GM23338 (cell line): ENCODE results near the gene LRRC4B. TPM values are rescaled to one million over a fixed set of nuclear protein-coding genes. Genes with fewer than 3 reads are reported as not detected.

ENCODE experiments used
- ATAC-seq: fragments of 200-7000 bp; cut with Tn5 transposase; 3 replicates; pipeline ENCODE4 v1.9.1; 2020
- DNase-seq: peaks from one replicate; pipeline ENCODE4 v3.0.0-alpha.2; 2015; ENCODE audit warnings: low spot score
- H2AFZ ChIP-seq: fragments of 200-600 bp; sonication (generic); 2 replicates; pipeline ENCODE4 v1.8.0; 2016; ENCODE audit warnings: antibody characterized with exemption, mild to moderate bottlenecking, moderate library complexity
- H3F3A ChIP-seq: fragments of 200-600 bp; sonication (generic); replicated peaks from 2 replicates; pipeline ENCODE4 v1.8.0; 2017; ENCODE audit warnings: antibody characterized with exemption, mixed run types, low read depth
- H3K27ac ChIP-seq: fragments of 200-600 bp; sonication (generic); 2 replicates; pipeline ENCODE4 v1.6.1; 2016; ENCODE audit warnings: low read depth
- H3K27me3 ChIP-seq: fragments of 200-600 bp; sonication (generic); 2 replicates; pipeline ENCODE4 v1.8.0; 2016; ENCODE audit warnings: mild to moderate bottlenecking, mixed run types, moderate library complexity; ENCODE audit not compliant: insufficient read depth
- H3K36me3 ChIP-seq: fragments of 200-600 bp; sonication (generic); 2 replicates; pipeline ENCODE4 v1.8.0; 2016; ENCODE audit warnings: mild to moderate bottlenecking; ENCODE audit not compliant: insufficient read depth
- H3K4me1 ChIP-seq: fragments of 200-600 bp; sonication (generic); 2 replicates; pipeline ENCODE4 v1.8.0; 2016; ENCODE audit warnings: mild to moderate bottlenecking, moderate library complexity; ENCODE audit not compliant: insufficient read depth
- H3K4me2 ChIP-seq: fragments of 200-600 bp; sonication (generic); 2 replicates; pipeline ENCODE4 v1.7.1; 2017; ENCODE audit warnings: mixed run types
- H3K4me3 ChIP-seq: fragments of 200-600 bp; sonication (generic); 2 replicates; pipeline ENCODE4 v1.6.1; 2016; ENCODE audit warnings: mixed run types
- H3K79me2 ChIP-seq: fragments of 200-600 bp; sonication (generic); replicated peaks from 2 replicates; pipeline ENCODE4 v1.8.0; 2017; ENCODE audit warnings: mild to moderate bottlenecking; ENCODE audit not compliant: insufficient read depth
- H3K9me2 ChIP-seq: fragments of 200-600 bp; sonication (generic); 2 replicates; pipeline ENCODE4 v1.8.0; 2017; ENCODE audit not compliant: insufficient read depth
- H4K20me1 ChIP-seq: fragments of 200-600 bp; sonication (generic); replicated peaks from 2 replicates; pipeline ENCODE4 v1.8.0; 2017; ENCODE audit warnings: mild to moderate bottlenecking; ENCODE audit not compliant: insufficient read depth
- H3K27ac Mint-ChIP-seq: 2 replicates; pipeline ENCODE4 v1.8.0; 2020; ENCODE audit warnings: inconsistent platforms, mild to moderate bottlenecking, moderate library complexity, mixed read lengths
- H3K27me3 Mint-ChIP-seq: 3 replicates; pipeline ENCODE4 v1.8.0; 2022; ENCODE audit warnings: low read depth, mild to moderate bottlenecking, moderate library complexity, mixed read lengths, inconsistent platforms; ENCODE audit not compliant: insufficient read depth, poor library complexity
- H3K36me3 Mint-ChIP-seq: 3 replicates; pipeline ENCODE4 v1.8.0; 2021; ENCODE audit warnings: low read depth, mild to moderate bottlenecking, inconsistent platforms, moderate library complexity, mixed read lengths
- H3K4me1 Mint-ChIP-seq: 3 replicates; pipeline ENCODE4 v1.8.0; 2020; ENCODE audit warnings: mild to moderate bottlenecking, inconsistent platforms, mixed read lengths
- H3K4me3 Mint-ChIP-seq: 3 replicates; pipeline ENCODE4 v1.8.0; 2021; ENCODE audit warnings: moderate library complexity, mild to moderate bottlenecking, inconsistent platforms, mixed read lengths
- H3K9me3 Mint-ChIP-seq: 3 replicates; pipeline ENCODE4 v1.8.0; 2020; ENCODE audit warnings: moderate library complexity, mild to moderate bottlenecking, inconsistent platforms, mixed read lengths
- CREB1 ChIP-seq: fragments of 250-450 bp; sonication (Bioruptor Pico); IDR thresholded peaks from 2 replicates; pipeline ENCODE4 v1.5.0; 2020; ENCODE audit warnings: low read depth, mild to moderate bottlenecking, moderate library complexity
- CTCF ChIP-seq, 2 experiments: fragments of 200-600 bp in 1 of 2; sonication (generic) in 1 of 2; conservative IDR thresholded peaks; 2 replicates each; pipeline versions ENCODE4 v1.5.1 to v1.6.1; 2016 to 2017; ENCODE audit warnings: antibody characterized with exemption in 2 of 2, low read depth in 2 of 2, mild to moderate bottlenecking in 2 of 2, moderate library complexity in 1 of 2
- EZH2 ChIP-seq: fragments of 200-600 bp; sonication (generic); IDR thresholded peaks from one replicate; pipeline ENCODE4 v1.8.0; 2017; ENCODE audit warnings: antibody characterized with exemption, mild to moderate bottlenecking, low read depth; ENCODE audit not compliant: unreplicated experiment
- EZH2phosphoT487 ChIP-seq: fragments of 200-600 bp; sonication (generic); IDR thresholded peaks from one replicate; pipeline ENCODE4 v1.8.1; 2018; ENCODE audit warnings: antibody characterized with exemption; ENCODE audit not compliant: unreplicated experiment
- JUNB ChIP-seq: IDR thresholded peaks from one replicate; pipeline ENCODE4 v1.6.1; 2016; ENCODE audit warnings: antibody characterized with exemption; ENCODE audit not compliant: unreplicated experiment
- NANOG ChIP-seq: IDR thresholded peaks from 2 replicates; pipeline ENCODE4 v1.6.1; 2016; ENCODE audit warnings: antibody characterized with exemption, borderline replicate concordance
- POLR2AphosphoS5 ChIP-seq: IDR thresholded peaks from 2 replicates; pipeline ENCODE4 v1.6.1; 2016; ENCODE audit warnings: antibody characterized with exemption, low read depth
- ZNF331 ChIP-seq: fragments of 250-450 bp; sonication (Bioruptor Pico); IDR thresholded peaks from 2 replicates; pipeline ENCODE4 v1.5.0; 2020; ENCODE audit warnings: low read depth, mild to moderate bottlenecking, moderate library complexity
- ZNF462 ChIP-seq: fragments of 250-450 bp; sonication (Bioruptor Pico); IDR thresholded peaks from 2 replicates; pipeline ENCODE4 v1.5.0; 2020; ENCODE audit warnings: mild to moderate bottlenecking, moderate library complexity
- polyA plus RNA-seq: library from polyadenylated mRNA; unstranded; fragments of >200 nt; fragmentation: Nextera tagmentation; extraction: Ambion mirVana; gene quantifications from 2 replicates; pipeline ENCODE4 v1.2.1, GENCODE V29; 2016
- total RNA-seq: library from RNA; depleted of rRNA; stranded (reverse); fragments of >200 nt; shearing (Covaris generic); gene quantifications from 2 replicates; pipeline ENCODE4 v1.2.3, GENCODE V29; 2014

Gene LRRC4B
- total and polyA plus RNA-seq, 2 experiments from 2014 or later: 2.0 to 13.2 TPM

GRCh38 chr19:50486823-50487515 lies 81.3 kb downstream of the LRRC4B start:
- no peak overlapping the region for H3K4me3 ChIP-seq
- Mint-ChIP-seq H3K27ac (no peak overlapping the region), H3K36me3 (peaks cover 62% of the 10 kb centered on the region), H3K9me3 (peaks cover 99% of the 10 kb centered on the region), H3K4me3 (no peak overlapping the region), H3K27me3 (peaks cover 5% of the 10 kb centered on the region), H3K4me1 (no peaks in the 10 kb centered on the region; the same call in 2 of the 3 replicates)
- H2AFZ ChIP-seq: no peak overlapping the region
- ATAC-seq (no peak), DNase-seq (peak; percentile 97)
- H3K9me2 ChIP-seq: no peaks in the 10 kb centered on the region
- no peak overlapping the region for H3K4me2 ChIP-seq
- 0 out of 2 replicates have a peak, but pooled peaks cover 4% of the 10 kb centered on the region for H3F3A ChIP-seq
- no peaks in the 10 kb centered on the region for H4K20me1 ChIP-seq
- no peaks in the 10 kb centered on the region for H3K79me2 ChIP-seq
- peaks cover 9% of the 10 kb centered on the region for H3K36me3 ChIP-seq
- TF ChIP-seq CTCF (conservative IDR thresholded peaks at IDR 0.05; ENCODE audit: low read depth in 2 of 2) (peak; percentile 91 to 99), POLR2AphosphoS5 (0 out of 2 replicates have a peak, but pooled peaks have one; percentile 26), NANOG (no peak)
- peaks cover 54% of the 10 kb centered on the region for H3K27me3 ChIP-seq
- no peak overlapping the region for H3K27ac ChIP-seq
- H3K4me1 ChIP-seq: peaks cover 19% of the 10 kb centered on the region; the same call in 1 of the 2 replicates

GRCh38 chr19:50485284-50485955 lies 82.8 kb downstream of the LRRC4B start:
- no peak for DNase-seq
- no peak overlapping the region for H3K4me3 ChIP-seq
- no peaks in the 10 kb centered on the region for H3K4me1 Mint-ChIP-seq
- H3K4me3 Mint-ChIP-seq: no peak overlapping the region
- peaks cover 5% of the 10 kb centered on the region for H3K27me3 Mint-ChIP-seq
- H3K9me3 Mint-ChIP-seq: peaks cover 96% of the 10 kb centered on the region
- 0 out of 2 replicates have a peak, but pooled peaks cover 2% of the 10 kb centered on the region for H3F3A ChIP-seq
- peaks cover 13% of the 10 kb centered on the region; the same call in 1 of the 2 replicates for H3K4me1 ChIP-seq
- no peaks in the 10 kb centered on the region for H3K79me2 ChIP-seq
- H3K36me3 Mint-ChIP-seq: peaks cover 51% of the 10 kb centered on the region
- ATAC-seq: no peak
- H3K36me3 ChIP-seq: peaks cover 9% of the 10 kb centered on the region
- no peak overlapping the region for H2AFZ ChIP-seq
- no peaks in the 10 kb centered on the region for H4K20me1 ChIP-seq
- no peak overlapping the region for H3K27ac ChIP-seq
- no peak overlapping the region for H3K27ac Mint-ChIP-seq
- H3K9me2 ChIP-seq: no peaks in the 10 kb centered on the region
- no peak overlapping the region for H3K4me2 ChIP-seq
- peaks cover 38% of the 10 kb centered on the region for H3K27me3 ChIP-seq
- no peak for TF ChIP-seq NANOG
- no peak for TF ChIP-seq POLR2AphosphoS5
- no peak for TF ChIP-seq EZH2
- no peak for TF ChIP-seq JUNB
- TF ChIP-seq EZH2phosphoT487: no peak
- no peak for TF ChIP-seq CTCF (conservative IDR thresholded peaks at IDR 0.05; ENCODE audit: low read depth in 2 of 2)
- no peak for TF ChIP-seq ZNF331 (CRISPR knock-in tag)
- no peak for TF ChIP-seq ZNF462 (CRISPR knock-in tag)
- TF ChIP-seq CREB1 (CRISPR knock-in tag): no peak
